Uterus (tissue), 4 donors: ENCODE measurements around the gene RANBP6. TPM values are rescaled to one million over a fixed set of nuclear protein-coding genes. Genes with fewer than 3 reads are reported as not detected.

ENCODE experiments used
- DNase-seq, 2 donors: peaks; one replicate each; pipeline ENCODE4 v3.0.0-alpha.2; 2019 to 2020
- H3K27ac ChIP-seq, 2 donors: fragments of 200-600 bp; sonication (generic); 1 replicate in 1 of 2; 2 replicates in 1 of 2; pipeline ENCODE4 v1.5.1; 2016 to 2018
- H3K27me3 ChIP-seq, 2 donors: fragments of 200-600 bp; sonication (generic); one replicate each; pipeline ENCODE4 v1.5.1; 2018 to 2019; ENCODE audit warnings: control low read depth in 1 of 2
- H3K36me3 ChIP-seq, 2 donors: fragments of 200-600 bp; sonication (generic); one replicate each; pipeline ENCODE4 v1.5.1; 2019; ENCODE audit warnings: control low read depth in 1 of 2
- H3K4me1 ChIP-seq, 2 donors: fragments of 200-600 bp; sonication (generic); one replicate each; pipeline ENCODE4 v1.5.1; 2018 to 2019; ENCODE audit warnings: control low read depth in 1 of 2
- H3K4me3 ChIP-seq, 2 donors: fragments of 200-600 bp; sonication (generic); 1 replicate in 1 of 2; 2 replicates in 1 of 2; pipeline ENCODE4 v1.5.1; 2018 to 2019; ENCODE audit warnings: mild to moderate bottlenecking in 1 of 2
- H3K9me3 ChIP-seq, 2 donors: fragments of 200-600 bp; sonication (generic); one replicate each; pipeline ENCODE4 v1.5.1; 2019; ENCODE audit warnings: control low read depth in 1 of 2
- CTCF ChIP-seq, 4 experiments: fragments of 200-600 bp in 2 of 4; fragments of 450-650 bp in 2 of 4; sonication (generic) in 2 of 4; IDR thresholded peaks; one replicate each; pipeline ENCODE4 v1.5.1; 2016 to 2019; ENCODE audit warnings: antibody characterized with exemption in 4 of 4, mild to moderate bottlenecking in 2 of 4, moderate library complexity in 1 of 4
- POLR2A ChIP-seq, 2 donors: fragments of 450-650 bp; IDR thresholded peaks; one replicate each; pipeline ENCODE4 v1.6.1; 2016; ENCODE audit warnings: antibody characterized with exemption in 2 of 2, mild to moderate bottlenecking in 1 of 2, moderate library complexity in 1 of 2
- intact Hi-C: fragments of 100-400 bp; cut with DNase I; formaldehyde crosslinking; loops from one replicate; pipeline ENCODE4 v1.15.1; 2023; ENCODE audit warnings: low total_unique reads
- microRNA-seq: library from miRNA; unstranded; fragments of <30 nt; microRNA quantifications from one replicate; pipeline ENCODE4, GENCODE V29; 2016; ENCODE audit warnings: borderline microRNAs expressed, borderline replicate concordance
- small RNA-seq: library from RNA; depleted of rRNA; stranded (forward); fragments of <200 nt; gene quantifications from one replicate; pipeline ENCODE3, GENCODE V24; 2016
- total RNA-seq, 4 donors: library from RNA; depleted of rRNA in 3 of 4; stranded (reverse); fragments of >200 nt in 3 of 4; gene quantifications; one replicate each; pipeline versions ENCODE4 v1.1.0 to v1.2.4, GENCODE V29; 2014 to 2023
- donor health status: DM: yes; HTN: yes; CAD: no.

Gene RANBP6
- total RNA-seq, 4 donors from 2014 or later: 13.2 to 61.1 (median 25.5) TPM

GRCh38 chr9:5971740-5972139 lies 43.7 kb downstream of the RANBP6 start:
- Histone ChIP-seq H3K9me3 (no peaks in the 10 kb centered on the region), H3K4me3 (no peak overlapping the region), H3K27ac (no peak overlapping the region), H3K36me3 (no peaks in the 10 kb centered on the region), H3K4me1 (no peaks in the 10 kb centered on the region), H3K27me3 (no peaks in the 10 kb centered on the region)
- TF ChIP-seq POLR2A (IDR thresholded peaks at IDR 0.05): no peak
- TF ChIP-seq CTCF (IDR thresholded peaks at IDR 0.05): no peak
- intact Hi-C loops: no loop called here
- no peak for DNase-seq

Small RNA genes within 50 kb of the gene (microRNA-seq; reads per million reads assigned to microRNA genes)
- not detected for gene MIR4665

Small RNA genes within 50 kb of the gene (small RNA-seq; reads per million reads assigned to genes)
- not detected for gene MIR4665

Other genes starting within 250 kb of the RANBP6 start
- 10 to 100 TPM in 2 of 4 donors, 1 to 10 TPM in 2; 7.9 to 34.9 (median 11.5) TPM for gene ERMP1, start 182.5 kb downstream of the RANBP6 start, total RNA-seq
- not detected for gene MLANA, start 124.7 kb downstream of the RANBP6 start, total RNA-seq
- gene IL33, start 200.2 kb upstream of the RANBP6 start, total RNA-seq: 100 to 1,000 TPM in 1 of 4 donors, 10 to 100 TPM in 2, 1 to 10 TPM in 1; 6.9 to 152 (median 60.0) TPM